Naive B cell (primary cell): ENCODE data around the gene DNAH17. TPM values are rescaled to one million over a fixed set of nuclear protein-coding genes. Genes with fewer than 3 reads are reported as not detected.

Experiments used
- ATAC-seq, 2 donors: fragments of 150-1000 bp; cut with Tn5 transposase; 2 replicates each; pipeline ENCODE4 v1.10.0; 2021; ENCODE audit warnings: low read depth in 2 of 2, mild to moderate bottlenecking in 2 of 2, moderate library complexity in 2 of 2
- DNase-seq: peaks from one replicate; pipeline ENCODE4 v3.0.0; 2022
- H3K27ac Mint-ChIP-seq, 6 donors: one replicate each; pipeline ENCODE4 v1.8.0; 2020 to 2022; ENCODE audit warnings: mild to moderate bottlenecking in 6 of 6, mixed read lengths in 6 of 6, moderate library complexity in 5 of 6, inconsistent platforms in 2 of 6
- H3K27me3 Mint-ChIP-seq, 3 donors: one replicate each; pipeline ENCODE4 v1.8.0; 2021 to 2022; ENCODE audit warnings: mixed read lengths in 3 of 3, mild to moderate bottlenecking in 1 of 3
- H3K36me3 Mint-ChIP-seq, 2 donors: one replicate each; pipeline ENCODE4 v1.8.0; 2020 to 2022; ENCODE audit warnings: mixed read lengths in 2 of 2, inconsistent platforms in 1 of 2, mild to moderate bottlenecking in 1 of 2
- H3K4me1 Mint-ChIP-seq, 3 donors: one replicate each; pipeline ENCODE4 v1.8.0; 2020 to 2022; ENCODE audit warnings: mixed read lengths in 3 of 3, inconsistent platforms in 1 of 3, mild to moderate bottlenecking in 1 of 3, moderate library complexity in 1 of 3
- H3K4me3 Mint-ChIP-seq, 8 donors: one replicate each; pipeline ENCODE4 v1.8.0; 2020 to 2022; ENCODE audit warnings: mild to moderate bottlenecking in 8 of 8, mixed read lengths in 8 of 8, moderate library complexity in 8 of 8, inconsistent platforms in 2 of 8
- H3K9me3 Mint-ChIP-seq, 7 donors: one replicate each; pipeline ENCODE4 v1.8.0; 2020 to 2022; ENCODE audit warnings: mixed read lengths in 7 of 7, mild to moderate bottlenecking in 5 of 7, inconsistent platforms in 2 of 7, moderate library complexity in 1 of 7
- polyA plus RNA-seq, 6 donors: library from polyadenylated mRNA; unstranded; fragments of 300-500 nt; fragmentation: Illumina TruSeq; gene quantifications; one replicate each; pipeline ENCODE4 v1.2.3, GENCODE V29; 2021; ENCODE audit warnings: low read depth in 6 of 6

Gene DNAH17
- polyA plus RNA-seq, 6 donors from 2014 or later, result 0.09 to 0.95 (median 0.13) TPM; not detected in 3

GRCh38 chr17:78390241-78391050 is 186.8 kb downstream of the DNAH17 start:
- peaks cover 0 to 7% of the 10 kb centered on the region in 2 donors for H3K36me3 Mint-ChIP-seq
- H3K9me3 Mint-ChIP-seq, result no peaks in the 10 kb centered on the region
- DNase-seq (no peak), ATAC-seq (no peak)
- peaks cover 31 to 68% (median 59%) of the 10 kb centered on the region in 3 donors for H3K4me1 Mint-ChIP-seq
- no peaks in the 10 kb centered on the region for H3K27me3 Mint-ChIP-seq
- H3K27ac Mint-ChIP-seq, result peak overlapping the region in 3 of 6 donors; percentile 66 to 81 (median 67)
- H3K4me3 Mint-ChIP-seq, result peak overlapping the region in 1 of 8 donors; percentile 64

DNA sequence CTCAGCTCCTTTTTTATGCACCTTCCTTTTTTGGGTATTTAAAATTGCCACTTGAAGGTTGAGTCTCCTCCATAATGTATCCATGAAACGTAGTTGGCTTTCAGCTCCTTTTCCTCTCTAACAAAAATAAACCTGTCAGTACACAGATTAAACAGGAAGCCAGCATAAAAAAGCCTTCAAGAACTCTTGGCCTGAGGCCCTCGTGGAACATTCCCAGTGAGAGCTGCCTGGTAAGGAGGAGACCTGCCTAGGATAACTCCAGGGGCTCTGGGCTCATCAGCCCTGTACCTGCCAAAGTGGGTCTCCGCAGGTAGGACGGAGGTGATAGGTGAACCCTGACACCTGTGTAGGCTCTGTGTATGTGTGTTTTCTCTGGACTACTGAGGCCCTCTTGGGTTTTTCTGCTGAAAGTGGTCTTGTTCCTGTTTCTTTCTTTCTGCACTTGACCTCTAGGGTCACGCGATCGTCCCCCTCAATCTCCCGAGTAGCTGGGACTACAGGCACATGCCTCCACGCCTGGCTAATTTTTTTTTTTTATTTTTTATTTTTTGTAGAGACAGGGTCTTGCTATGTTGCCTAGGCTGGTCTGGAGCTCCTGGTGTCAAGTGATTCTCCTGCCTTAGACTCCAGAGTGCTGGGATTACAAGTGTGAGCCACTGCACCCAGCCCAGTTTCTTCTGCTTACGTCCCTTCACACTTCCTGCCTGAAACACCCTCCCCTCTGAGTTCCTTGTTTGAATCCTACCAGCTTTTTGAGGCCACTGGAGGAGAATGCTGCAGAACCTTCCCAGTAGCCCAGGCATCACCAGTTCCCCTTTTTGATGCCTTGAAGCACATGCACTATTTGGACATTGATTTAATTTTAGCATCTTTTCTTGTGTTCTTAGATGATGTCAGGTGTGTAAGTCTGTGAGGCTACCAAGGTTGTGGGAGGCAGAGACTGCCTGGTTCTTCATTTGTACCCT is 188.9 kb downstream of the DNAH17 start:
- H3K4me1 Mint-ChIP-seq, result peaks cover 40 to 83% (median 71%) of the 10 kb centered on the region in 3 donors
- ATAC-seq (peak; percentile 84 to 85), DNase-seq (peak; percentile 53)
- H3K27ac Mint-ChIP-seq, result peak overlapping the region; percentile 73 to 94 (median 90)
- H3K36me3 Mint-ChIP-seq, result no peaks in the 10 kb centered on the region
- H3K9me3 Mint-ChIP-seq, result no peaks in the 10 kb centered on the region
- peak overlapping the region; percentile 10 to 80 (median 58) for H3K4me3 Mint-ChIP-seq
- H3K27me3 Mint-ChIP-seq, result no peaks in the 10 kb centered on the region

DNA sequence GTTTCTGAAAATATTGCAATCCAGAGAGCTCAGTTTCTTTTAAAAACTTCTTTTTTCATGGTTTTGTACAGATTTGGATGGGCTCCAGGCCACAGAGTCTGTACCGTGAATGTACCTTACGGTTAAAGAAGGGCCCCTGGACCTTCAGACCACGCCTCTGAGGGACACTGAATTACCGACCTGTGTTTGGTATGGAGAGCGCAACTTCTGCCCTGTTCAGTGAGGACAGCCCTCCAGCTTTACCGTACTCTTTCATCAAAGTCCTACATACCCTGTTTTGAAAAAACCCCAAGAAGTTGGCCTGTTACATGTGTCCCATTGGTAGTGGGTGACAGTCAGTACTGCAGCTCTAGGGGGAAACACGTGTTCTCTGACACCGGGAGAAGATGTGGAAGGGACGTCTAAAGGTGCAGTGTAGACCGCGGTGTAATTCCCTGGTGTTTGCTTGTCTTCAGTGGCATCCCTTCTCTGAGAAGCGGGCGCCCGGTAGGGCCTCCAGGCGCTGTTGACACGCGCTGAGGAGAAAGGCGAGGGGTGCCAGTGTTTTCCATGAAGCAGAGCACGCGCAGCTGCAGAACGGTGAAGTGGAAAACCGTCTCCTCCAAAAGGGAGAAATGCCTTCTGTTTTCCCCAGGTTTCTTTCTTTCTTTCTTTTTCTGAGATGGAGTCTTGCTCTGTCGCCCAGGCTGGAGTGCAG is 192.6 kb downstream of the DNAH17 start:
- Mint-ChIP-seq H3K27ac (peak overlapping the region in 5 of 6 donors; percentile 64 to 95 (median 79)), H3K9me3 (no peaks in the 10 kb centered on the region), H3K4me3 (peak overlapping the region; percentile 38 to 82 (median 59)), H3K36me3 (no peaks in the 10 kb centered on the region), H3K4me1 (peaks cover 58 to 90% (median 90%) of the 10 kb centered on the region in 3 donors), H3K27me3 (no peaks in the 10 kb centered on the region)
- no peak for DNase-seq
- ATAC-seq, result no peak

DNA sequence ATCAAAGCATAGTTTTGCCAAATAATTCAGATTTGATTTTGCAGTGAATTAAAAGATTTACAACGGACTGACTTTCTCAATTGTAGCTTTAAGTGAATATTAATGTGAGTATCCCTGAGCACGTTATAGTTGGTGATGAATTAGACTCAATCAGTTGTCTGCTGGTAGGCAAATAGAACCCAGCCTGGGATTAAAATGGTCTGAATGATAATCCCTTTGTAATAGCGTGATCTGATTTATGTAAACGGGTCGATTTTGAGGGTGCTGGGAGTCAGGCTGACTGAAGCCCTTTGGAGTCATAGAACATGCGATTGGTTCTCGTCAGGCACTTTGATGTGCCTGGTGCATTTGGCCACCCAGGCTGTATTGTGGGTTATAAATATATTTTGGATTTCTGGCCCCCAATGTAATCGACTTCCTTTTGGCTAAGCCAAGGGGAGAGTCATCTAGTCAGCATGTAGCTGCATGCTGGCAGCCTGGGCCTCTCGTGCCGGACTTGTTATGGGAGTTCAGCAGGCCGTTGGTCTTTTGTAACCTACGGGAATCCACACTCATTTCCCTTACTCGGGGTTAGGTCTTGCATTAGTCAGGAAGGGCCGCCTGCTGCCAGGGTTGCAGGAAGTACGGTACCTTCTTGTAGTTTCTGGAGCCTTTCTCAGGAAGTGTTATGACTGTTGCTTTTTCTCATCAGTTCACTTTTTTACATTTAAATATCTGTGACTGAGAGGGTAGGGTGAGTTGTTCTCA is 193.3 kb downstream of the DNAH17 start:
- ATAC-seq (no peak), DNase-seq (no peak)
- Mint-ChIP-seq H3K4me3 (peak overlapping the region; percentile 38 to 82 (median 59)), H3K9me3 (no peaks in the 10 kb centered on the region), H3K4me1 (peaks cover 58 to 92% (median 82%) of the 10 kb centered on the region in 3 donors), H3K36me3 (no peaks in the 10 kb centered on the region), H3K27ac (peak overlapping the region; percentile 30 to 95 (median 68)), H3K27me3 (no peaks in the 10 kb centered on the region)

DNA sequence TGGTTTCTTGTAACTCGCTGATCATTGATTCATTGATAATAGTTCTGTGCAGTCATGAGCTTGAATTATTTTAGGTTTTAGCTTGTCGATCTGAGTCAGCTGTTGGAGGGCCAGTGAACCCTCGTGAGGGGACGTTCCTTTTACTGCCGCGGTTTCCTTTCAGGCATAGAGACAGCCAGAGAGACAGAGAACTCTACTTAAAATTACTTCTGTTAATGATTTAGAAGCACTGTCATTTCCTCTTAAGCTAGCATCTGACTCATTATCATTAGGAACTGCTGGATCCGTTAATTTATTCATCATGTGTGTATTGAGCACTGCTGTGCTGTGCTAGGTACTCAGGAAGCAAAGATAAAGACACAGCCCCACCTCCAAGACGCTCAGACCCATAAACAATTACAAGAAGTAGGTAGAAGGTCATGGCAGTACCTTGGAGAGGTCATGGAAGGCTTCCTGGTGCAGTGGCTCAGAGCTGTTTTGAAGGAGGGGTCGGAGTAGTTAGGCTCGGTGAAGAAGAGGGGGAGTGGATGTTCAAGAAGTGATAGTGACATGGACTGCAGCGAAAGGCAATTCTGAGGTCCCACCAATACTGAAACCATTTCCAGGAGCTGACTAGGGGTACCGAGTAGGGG is 195.5 kb downstream of the DNAH17 start:
- Mint-ChIP-seq H3K36me3 (no peaks in the 10 kb centered on the region), H3K9me3 (no peaks in the 10 kb centered on the region), H3K27ac (peak overlapping the region in 5 of 6 donors; percentile 5 to 92 (median 36)), H3K4me1 (peaks cover 46 to 75% (median 65%) of the 10 kb centered on the region in 3 donors), H3K27me3 (no peaks in the 10 kb centered on the region), H3K4me3 (peak overlapping the region in 6 of 8 donors; percentile 10 to 75 (median 50))
- DNase-seq (no peak), ATAC-seq (peak; percentile 3 to 7)

GRCh38 chr17:78380370-78380769 is 196.8 kb downstream of the DNAH17 start:
- no peak for DNase-seq
- Mint-ChIP-seq H3K27me3 (no peaks in the 10 kb centered on the region), H3K27ac (peak overlapping the region in 4 of 6 donors; percentile 29 to 62 (median 42)), H3K36me3 (no peaks in the 10 kb centered on the region), H3K4me3 (peak overlapping the region; percentile 18 to 90 (median 80)), H3K9me3 (no peaks in the 10 kb centered on the region), H3K4me1 (peaks cover 34 to 62% (median 52%) of the 10 kb centered on the region in 3 donors)
- no peak for ATAC-seq

- no peak for DNase-seq
- peak overlapping the region; percentile 38 to 93 (median 74) for H3K27ac Mint-ChIP-seq
These were observed 198.1 kb downstream of the DNAH17 start for GRCh38 chr17:78379131-78379491.

GRCh38 chr17:78378225-78379130 is 198.7 kb downstream of the DNAH17 start, which contains the start of gene PGS1:
TSS of gene PGS1 (plus strand) at chr17:78378649. CDS start at chr17:78378666, 17 bp downstream.
- H3K4me1 Mint-ChIP-seq, result peaks cover 20 to 44% (median 33%) of the 10 kb centered on the region in 3 donors
- peak within 1 kb of the TSS; percentile 73 to 93 (median 80) for H3K27ac Mint-ChIP-seq
- peak; percentile 78 to 86 for ATAC-seq
- H3K9me3 Mint-ChIP-seq, result no peaks in the 10 kb centered on the region
- peak within 1 kb of the TSS; percentile 75 to 96 (median 90) for H3K4me3 Mint-ChIP-seq
- DNase-seq, result peak; percentile 80
- no peaks in the 10 kb centered on the region for H3K36me3 Mint-ChIP-seq
- H3K27me3 Mint-ChIP-seq, result peaks cover 0 to 4% (median 0%) of the 10 kb centered on the region in 3 donors

More at GRCh38 chr17:78379131-78379491, 198.1 kb downstream of the DNAH17 start:
- H3K36me3 Mint-ChIP-seq, result no peaks in the 10 kb centered on the region
- peaks cover 26 to 50% (median 39%) of the 10 kb centered on the region in 3 donors for H3K4me1 Mint-ChIP-seq
- H3K4me3 Mint-ChIP-seq, result peak overlapping the region; percentile 75 to 96 (median 90)
- no peaks in the 10 kb centered on the region for H3K9me3 Mint-ChIP-seq
- peaks cover 0 to 4% (median 0%) of the 10 kb centered on the region in 3 donors for H3K27me3 Mint-ChIP-seq
- no peak for ATAC-seq

GRCh38 chr17:78377858-78378224 is 199.4 kb downstream of the DNAH17 start:
- peak overlapping the region in 5 of 6 donors; percentile 73 to 91 (median 76) for H3K27ac Mint-ChIP-seq
- no peaks in the 10 kb centered on the region for H3K9me3 Mint-ChIP-seq
- ATAC-seq (no peak), DNase-seq (no peak)
- H3K36me3 Mint-ChIP-seq, result no peaks in the 10 kb centered on the region
- peaks cover 16 to 37% (median 27%) of the 10 kb centered on the region in 3 donors for H3K4me1 Mint-ChIP-seq
- peak overlapping the region; percentile 75 to 96 (median 90) for H3K4me3 Mint-ChIP-seq
- H3K27me3 Mint-ChIP-seq, result peaks cover 0 to 10% (median 5%) of the 10 kb centered on the region in 3 donors

DNA sequence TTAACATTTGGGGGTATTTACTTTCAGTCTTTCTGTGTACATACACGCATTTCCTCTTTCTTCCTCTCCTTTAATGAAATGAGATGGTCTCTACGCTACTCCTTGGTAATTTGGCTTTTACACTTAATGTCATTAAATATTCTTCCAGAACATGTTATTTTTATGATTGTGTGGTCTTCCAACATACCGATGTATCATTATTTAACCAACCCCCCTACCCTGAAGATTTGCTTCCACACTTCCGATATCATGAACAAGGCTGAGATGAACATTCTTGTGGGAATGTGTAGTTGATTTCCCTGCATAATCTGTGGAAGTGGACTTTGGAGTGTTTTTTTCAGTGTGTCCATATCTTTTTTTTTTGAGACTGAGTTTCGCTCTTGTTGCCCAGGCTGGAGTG is 201.0 kb downstream of the DNAH17 start:
- peak overlapping the region in 3 of 8 donors; percentile 40 to 68 (median 42) for H3K4me3 Mint-ChIP-seq
- H3K27me3 Mint-ChIP-seq, result peaks cover 0 to 17% (median 12%) of the 10 kb centered on the region in 3 donors
- peaks cover 3 to 21% (median 11%) of the 10 kb centered on the region in 3 donors for H3K4me1 Mint-ChIP-seq
- no peak for ATAC-seq
- no peak overlapping the region for H3K27ac Mint-ChIP-seq
- DNase-seq, result no peak
- H3K36me3 Mint-ChIP-seq, result no peaks in the 10 kb centered on the region
- H3K9me3 Mint-ChIP-seq, result no peaks in the 10 kb centered on the region
